ENCODE data around the gene PUS3. TPM values are rescaled to one million over a fixed set of nuclear protein-coding genes. Genes with fewer than 3 reads are reported as not detected.

The PUS3 gene
- total RNA-seq, 4 donors from 2014 or later = 7.1 to 20.2 (median 8.5) TPM

DNA sequence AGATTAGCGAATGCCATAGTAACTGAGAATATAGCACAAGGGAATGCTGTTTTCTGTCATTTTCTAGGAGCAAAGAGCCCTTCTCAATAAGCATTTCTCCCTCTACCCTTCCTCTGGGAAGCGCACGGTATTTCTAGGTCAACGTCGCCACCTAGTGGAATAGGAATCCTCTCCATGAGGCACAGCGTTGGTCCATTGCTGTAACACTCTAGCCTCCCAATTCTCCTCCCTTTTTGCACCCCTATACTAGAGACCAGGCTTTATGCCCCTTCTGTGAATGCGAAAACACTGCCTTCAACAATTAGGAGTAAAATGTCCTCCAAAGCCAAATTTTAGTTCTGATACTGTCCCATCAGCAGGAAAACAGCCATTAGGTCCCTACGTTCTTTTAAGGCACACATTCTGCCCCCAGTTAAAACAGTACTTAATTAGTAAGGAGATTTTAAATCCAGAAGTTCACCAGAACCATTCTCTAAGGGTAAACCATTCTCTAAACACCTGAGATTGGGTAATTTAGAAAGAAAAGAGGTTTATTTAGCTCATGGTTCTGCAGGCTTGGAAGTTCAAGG lies 28.4 kb downstream of the PUS3 start:
- no peak for TF ChIP-seq EP300 (IDR thresholded peaks at IDR 0.05)
- TF ChIP-seq, protein P1, sequence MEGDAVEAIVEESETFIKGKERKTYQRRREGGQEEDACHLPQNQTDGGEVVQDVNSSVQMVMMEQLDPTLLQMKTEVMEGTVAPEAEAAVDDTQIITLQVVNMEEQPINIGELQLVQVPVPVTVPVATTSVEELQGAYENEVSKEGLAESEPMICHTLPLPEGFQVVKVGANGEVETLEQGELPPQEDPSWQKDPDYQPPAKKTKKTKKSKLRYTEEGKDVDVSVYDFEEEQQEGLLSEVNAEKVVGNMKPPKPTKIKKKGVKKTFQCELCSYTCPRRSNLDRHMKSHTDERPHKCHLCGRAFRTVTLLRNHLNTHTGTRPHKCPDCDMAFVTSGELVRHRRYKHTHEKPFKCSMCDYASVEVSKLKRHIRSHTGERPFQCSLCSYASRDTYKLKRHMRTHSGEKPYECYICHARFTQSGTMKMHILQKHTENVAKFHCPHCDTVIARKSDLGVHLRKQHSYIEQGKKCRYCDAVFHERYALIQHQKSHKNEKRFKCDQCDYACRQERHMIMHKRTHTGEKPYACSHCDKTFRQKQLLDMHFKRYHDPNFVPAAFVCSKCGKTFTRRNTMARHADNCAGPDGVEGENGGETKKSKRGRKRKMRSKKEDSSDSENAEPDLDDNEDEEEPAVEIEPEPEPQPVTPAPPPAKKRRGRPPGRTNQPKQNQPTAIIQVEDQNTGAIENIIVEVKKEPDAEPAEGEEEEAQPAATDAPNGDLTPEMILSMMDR (IDR thresholded peaks at IDR 0.05) = peak; percentile 63 to 76 (median 70)
- intact Hi-C loops (cut with DNase I) = no loop called here
- no peak for DNase-seq (ENCODE audit: extremely low spot score)
- no peaks in the 10 kb centered on the region for H3K9me3 ChIP-seq
- no peaks in the 10 kb centered on the region for H3K36me3 ChIP-seq
- no peak overlapping the region for H3K4me3 ChIP-seq
- H3K4me1 ChIP-seq = peaks cover 0 to 4% (median 2%) of the 10 kb centered on the region in 4 donors
- WGBS = 15% methylated on average over 8 of the region's 8 CpGs
- H3K27me3 ChIP-seq = no peaks in the 10 kb centered on the region
- no peak overlapping the region for H3K27ac ChIP-seq (replicated peaks in 1 of 4)

DNA sequence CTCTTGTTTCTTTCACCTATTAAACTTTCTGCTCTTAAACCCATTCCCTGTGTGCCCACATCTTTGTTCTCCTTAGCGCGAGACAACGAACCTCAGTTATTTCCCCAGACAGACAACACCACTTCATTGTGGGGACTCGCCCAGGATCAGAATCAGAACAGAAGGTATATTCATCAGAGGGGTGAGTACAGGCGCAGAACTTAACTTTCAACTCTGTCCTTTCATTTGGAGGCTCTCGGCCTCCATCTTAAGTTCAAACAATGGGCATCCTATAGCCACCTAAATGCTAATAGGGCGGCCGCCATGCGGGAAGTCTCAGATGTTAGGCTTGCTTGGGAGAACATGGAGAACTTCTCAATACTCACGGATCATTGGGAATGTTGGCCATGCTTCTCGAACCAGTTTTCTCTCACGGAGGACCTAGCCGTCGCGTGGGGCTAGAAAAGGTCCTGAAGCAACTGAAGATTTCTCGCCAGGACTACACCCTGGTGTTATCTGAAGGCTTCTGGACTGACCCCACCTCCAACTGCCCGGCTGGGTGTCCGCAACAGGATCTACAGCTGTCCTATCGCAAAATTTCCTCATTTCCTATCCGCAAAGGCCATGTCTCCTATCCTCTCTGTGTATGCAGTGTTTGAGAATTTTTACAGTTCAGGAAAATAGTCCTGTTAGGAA lies 29.0 kb downstream of the PUS3 start:
- no peak overlapping the region for H3K4me3 ChIP-seq
- no peak overlapping the region for H3K27ac ChIP-seq (replicated peaks in 1 of 4)
- intact Hi-C loops (cut with DNase I) = no loop called here
- WGBS = 81% methylated on average over 20 of the region's 20 CpGs
- no peak for DNase-seq (ENCODE audit: extremely low spot score)
- no peaks in the 10 kb centered on the region for H3K27me3 ChIP-seq
- TF ChIP-seq, protein P1 (IDR thresholded peaks at IDR 0.05) = no peak
- TF ChIP-seq POLR2AphosphoS5 (IDR thresholded peaks at IDR 0.05) = no peak
- TF ChIP-seq EP300 (IDR thresholded peaks at IDR 0.05) = no peak
- TF ChIP-seq POLR2A (IDR thresholded peaks at IDR 0.05; ENCODE audit: low read depth) = no peak
- H3K4me1 ChIP-seq = peaks cover 0 to 4% (median 2%) of the 10 kb centered on the region in 4 donors
- no peaks in the 10 kb centered on the region for H3K36me3 ChIP-seq
- no peaks in the 10 kb centered on the region for H3K9me3 ChIP-seq

DNA sequence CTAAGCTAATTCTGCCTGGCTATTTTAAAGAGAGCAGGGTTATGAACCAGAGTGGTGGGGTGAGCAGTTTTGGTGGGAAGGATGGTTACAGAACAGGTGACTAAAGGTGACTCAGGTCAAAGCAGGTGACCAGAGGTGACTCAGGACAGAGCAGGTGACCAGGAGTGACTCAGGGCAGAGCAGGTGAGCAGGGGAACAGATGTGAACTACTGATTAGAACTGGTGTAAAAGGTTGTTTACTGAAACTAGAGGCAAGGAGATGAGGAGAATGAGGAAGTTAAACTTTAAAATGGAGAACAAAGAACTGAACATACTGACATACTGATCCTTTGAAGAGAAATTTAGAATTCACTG lies 30.9 kb downstream of the PUS3 start:
- intact Hi-C loops (cut with DNase I) = no loop called here
- TF ChIP-seq EP300 (IDR thresholded peaks at IDR 0.05) (no peak), POLR2A (IDR thresholded peaks at IDR 0.05; ENCODE audit: low read depth) (no peak), POLR2AphosphoS5 (IDR thresholded peaks at IDR 0.05) (no peak)
- TF ChIP-seq, protein P1 (IDR thresholded peaks at IDR 0.05) = no peak
- DNase-seq (ENCODE audit: extremely low spot score) = no peak
- H3K27me3 ChIP-seq = no peaks in the 10 kb centered on the region
- H3K27ac ChIP-seq (replicated peaks in 1 of 4) = no peak overlapping the region
- no peaks in the 10 kb centered on the region for H3K9me3 ChIP-seq
- H3K4me1 ChIP-seq = peaks cover 0 to 4% (median 2%) of the 10 kb centered on the region in 4 donors
- no peak overlapping the region for H3K4me3 ChIP-seq
- no peaks in the 10 kb centered on the region for H3K36me3 ChIP-seq

DNA sequence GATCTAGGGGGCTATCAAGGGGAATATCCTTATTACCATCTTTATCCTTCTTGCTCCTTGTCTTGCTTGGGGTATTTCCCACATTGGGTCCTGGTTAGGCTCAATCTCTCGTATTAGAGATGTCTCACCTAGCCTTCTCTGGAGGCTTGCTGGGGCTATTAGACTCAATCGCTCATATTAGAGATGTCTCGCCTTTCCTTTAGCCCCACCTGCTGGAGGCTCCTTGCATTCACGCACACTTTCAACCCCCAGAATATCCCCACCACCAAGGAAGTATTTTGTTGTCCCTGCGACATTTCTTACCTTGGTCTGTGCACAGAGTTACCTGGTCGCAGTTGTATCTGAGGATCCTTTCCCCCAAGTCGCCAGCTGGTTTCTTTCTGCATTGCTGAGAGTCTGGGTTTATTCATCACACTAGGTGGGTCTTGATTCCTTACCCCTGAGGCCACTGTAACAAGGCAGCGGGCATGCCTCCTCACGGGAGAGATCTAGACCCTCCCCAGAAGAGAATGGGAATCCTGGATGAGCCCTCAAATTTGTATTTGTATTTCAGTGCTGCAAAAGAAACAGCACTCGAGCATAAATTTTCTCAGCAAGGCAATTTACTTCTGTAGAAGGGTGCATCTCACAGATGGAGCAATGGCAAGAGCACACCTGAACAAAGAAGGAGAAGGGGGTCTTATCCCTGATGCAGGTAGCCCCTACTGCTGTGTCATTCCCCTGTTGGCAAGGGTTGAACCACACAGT lies 31.4 kb downstream of the PUS3 start:
- no peaks in the 10 kb centered on the region for H3K27me3 ChIP-seq

More for the DNA sequence above, 31.4 kb downstream of the PUS3 start:
- DNase-seq (ENCODE audit: extremely low spot score) = no peak
- no peak for TF ChIP-seq POLR2A (IDR thresholded peaks at IDR 0.05; ENCODE audit: low read depth)
- TF ChIP-seq POLR2AphosphoS5 (IDR thresholded peaks at IDR 0.05) = no peak
- TF ChIP-seq EP300 (IDR thresholded peaks at IDR 0.05) = no peak
- TF ChIP-seq, protein P1 (IDR thresholded peaks at IDR 0.05) = peak; percentile 18 to 45 (median 25)
- Histone ChIP-seq H3K4me1 (peaks cover 0 to 4% (median 2%) of the 10 kb centered on the region in 4 donors), H3K4me3 (no peak overlapping the region), H3K27ac (replicated peaks in 1 of 4) (no peak overlapping the region), H3K36me3 (no peaks in the 10 kb centered on the region), H3K9me3 (no peaks in the 10 kb centered on the region)
- 80% methylated on average over 10 of the region's 10 CpGs for WGBS
- intact Hi-C loops (cut with DNase I) = no loop called here

All from esophagus muscularis mucosa (tissue), 4 donors.